ENCODE measurements around the gene LPCAT1.
"Not testable (repeated sequence)": the region's sequence is repeated elsewhere in the genome, so short reads cannot be mapped to it uniquely, and the experiment has no call there.

Gene LPCAT1

DNA sequence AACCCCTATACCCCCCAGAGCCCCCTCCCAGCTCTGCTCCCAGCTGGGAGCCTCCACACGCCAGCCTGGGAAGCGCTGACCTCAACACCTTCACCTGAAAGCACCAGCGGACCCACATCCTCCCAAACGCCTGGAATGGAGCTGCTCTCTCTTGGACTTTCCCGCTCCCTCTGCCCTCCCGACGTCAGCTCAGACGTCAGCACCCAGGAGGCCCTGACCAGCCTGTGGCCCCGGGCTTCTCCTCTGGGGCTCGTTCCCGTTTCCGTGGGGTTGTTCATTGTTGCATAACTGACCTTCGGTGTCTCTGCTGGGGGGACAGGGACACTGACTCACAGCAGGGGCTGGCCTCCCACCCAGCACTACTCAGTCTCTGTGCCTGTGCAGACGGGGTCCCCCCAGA is 43.5 kb downstream of the LPCAT1 start:
- DNase-seq (ENCODE audit: low read depth, low spot score), result no peak

DNA sequence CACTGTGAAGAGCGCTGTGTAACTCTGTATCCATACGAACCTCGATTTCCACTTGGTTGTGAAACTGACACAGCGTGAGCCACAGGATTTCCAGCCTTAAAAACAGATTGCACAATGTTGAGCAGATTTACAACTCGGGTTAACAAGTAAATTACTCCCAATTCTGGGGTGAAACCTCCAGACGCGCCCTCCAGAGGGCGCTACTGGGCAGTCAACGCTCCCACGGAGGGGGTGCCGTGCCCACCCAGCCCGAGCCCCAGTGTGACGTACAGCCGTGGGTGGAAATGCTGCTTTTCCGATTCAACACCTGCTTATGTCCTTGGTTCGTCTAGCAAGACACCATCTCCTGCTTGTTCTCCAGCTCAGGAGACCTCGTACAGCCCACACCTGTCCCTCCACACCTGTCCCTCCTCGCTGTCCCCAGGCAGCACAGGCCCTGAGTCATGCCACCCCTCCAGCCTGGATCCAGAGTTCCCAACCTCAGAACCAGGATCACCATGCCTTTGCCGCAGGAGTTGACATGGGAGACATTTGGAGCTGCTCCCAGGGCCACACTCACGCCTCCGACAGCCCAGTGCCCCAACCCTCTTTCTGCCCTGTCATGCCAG is 44.1 kb downstream of the LPCAT1 start:
- DNase-seq (ENCODE audit: low read depth, low spot score), result no peak

DNA sequence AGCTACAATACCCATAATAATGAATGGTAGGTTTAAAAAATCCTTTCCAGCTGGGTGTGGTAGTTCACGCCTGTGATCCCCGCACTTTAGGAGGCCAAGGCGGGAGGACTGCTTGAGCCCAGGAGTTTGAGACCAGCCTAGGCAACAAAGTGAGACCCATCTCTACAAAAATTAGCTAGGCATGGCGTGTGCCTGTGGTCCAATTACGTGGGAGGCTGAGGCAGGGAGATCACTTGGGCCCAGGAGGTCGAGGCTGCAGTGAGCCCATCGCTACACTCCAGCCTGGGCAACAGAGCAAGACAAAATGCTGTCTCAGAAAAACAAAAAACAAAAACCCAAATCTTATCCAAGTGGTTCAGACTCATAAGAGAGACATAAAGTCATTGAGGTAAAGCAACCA is 44.7 kb downstream of the LPCAT1 start:
- no peak for DNase-seq (ENCODE audit: low read depth, low spot score)

DNA sequence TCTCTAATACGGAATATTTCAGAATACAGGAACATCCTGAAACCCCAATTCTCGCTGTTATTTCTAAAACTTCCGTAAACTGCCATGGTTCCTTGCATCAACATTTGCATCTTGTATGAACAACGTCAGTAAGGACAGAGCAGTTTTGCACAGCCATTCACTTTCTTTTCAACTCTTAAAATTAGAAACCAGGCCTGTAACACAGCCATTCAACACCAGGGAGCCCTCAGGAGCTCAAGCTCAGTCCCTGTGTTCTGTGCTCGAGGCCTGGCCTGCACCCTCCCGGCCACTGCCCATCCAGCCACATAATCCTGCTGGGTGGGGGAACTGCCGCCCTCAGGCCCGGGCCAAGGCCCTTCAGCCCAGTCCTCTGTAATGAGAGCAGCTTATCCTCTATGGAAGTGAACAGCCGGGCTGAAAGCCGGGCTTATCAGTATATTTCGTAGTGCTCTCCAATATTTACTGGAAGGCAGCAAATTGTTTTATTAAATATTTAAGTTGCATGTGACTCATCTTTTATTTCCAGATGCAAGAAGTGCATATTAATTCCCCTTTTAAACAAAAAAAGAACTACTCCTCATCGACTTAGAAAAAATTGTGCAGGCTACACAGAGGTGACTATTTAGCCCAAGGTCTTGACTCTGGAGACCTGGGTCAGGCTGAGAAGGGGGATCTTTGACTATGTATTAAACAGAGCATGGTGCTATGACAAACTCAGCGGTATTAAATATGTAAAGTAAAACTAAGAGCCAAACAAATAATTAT is 45.3 kb downstream of the LPCAT1 start:
- no peak for DNase-seq (ENCODE audit: low read depth, low spot score)

DNA sequence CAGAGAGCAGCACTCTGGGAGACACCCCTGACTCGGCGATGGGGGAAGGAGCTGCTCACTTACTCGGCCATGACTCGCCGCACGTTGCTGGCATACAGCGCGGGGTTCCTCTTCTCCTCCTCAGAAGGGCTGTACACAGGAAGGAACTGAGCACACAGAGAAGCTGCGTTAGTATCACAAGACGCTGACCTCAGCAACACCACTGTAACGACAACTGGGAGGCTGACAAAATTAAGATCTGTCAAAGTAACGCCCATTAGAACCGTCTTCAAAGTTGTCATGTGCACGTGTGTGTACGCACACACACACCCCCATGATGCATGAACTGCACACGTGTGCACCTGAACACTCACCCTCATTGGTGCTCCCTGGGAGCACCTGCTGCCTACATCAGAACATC is 46.4 kb downstream of the LPCAT1 start:
- DNase-seq (ENCODE audit: low read depth, low spot score), result no peak

DNA sequence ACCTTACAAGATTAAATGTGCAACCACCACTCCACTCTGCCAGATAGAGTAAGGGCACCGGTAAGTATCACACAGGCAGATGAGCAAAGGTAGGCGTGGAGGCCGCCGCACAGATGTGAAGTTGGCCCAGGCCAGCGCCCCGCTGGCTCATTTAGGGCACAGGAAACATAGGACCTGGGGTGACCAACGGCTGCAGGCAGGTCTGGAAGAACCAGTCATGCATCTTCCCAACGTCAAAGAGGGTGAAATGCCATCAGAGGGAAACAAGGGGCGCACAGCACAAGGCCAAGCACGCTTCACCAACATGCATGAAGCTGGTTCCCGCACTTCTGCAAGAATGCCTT is 46.8 kb downstream of the LPCAT1 start:
- DNase-seq (ENCODE audit: low read depth, low spot score), result no peak

GRCh38 chr5:1476181-1476966 is 47.4 kb downstream of the LPCAT1 start:
- DNase-seq (ENCODE audit: low read depth, low spot score), result no peak

GRCh38 chr5:1475544-1475900 is 48.2 kb downstream of the LPCAT1 start:
- not testable (repeated sequence) for DNase-seq (ENCODE audit: low read depth, low spot score)

DNA sequence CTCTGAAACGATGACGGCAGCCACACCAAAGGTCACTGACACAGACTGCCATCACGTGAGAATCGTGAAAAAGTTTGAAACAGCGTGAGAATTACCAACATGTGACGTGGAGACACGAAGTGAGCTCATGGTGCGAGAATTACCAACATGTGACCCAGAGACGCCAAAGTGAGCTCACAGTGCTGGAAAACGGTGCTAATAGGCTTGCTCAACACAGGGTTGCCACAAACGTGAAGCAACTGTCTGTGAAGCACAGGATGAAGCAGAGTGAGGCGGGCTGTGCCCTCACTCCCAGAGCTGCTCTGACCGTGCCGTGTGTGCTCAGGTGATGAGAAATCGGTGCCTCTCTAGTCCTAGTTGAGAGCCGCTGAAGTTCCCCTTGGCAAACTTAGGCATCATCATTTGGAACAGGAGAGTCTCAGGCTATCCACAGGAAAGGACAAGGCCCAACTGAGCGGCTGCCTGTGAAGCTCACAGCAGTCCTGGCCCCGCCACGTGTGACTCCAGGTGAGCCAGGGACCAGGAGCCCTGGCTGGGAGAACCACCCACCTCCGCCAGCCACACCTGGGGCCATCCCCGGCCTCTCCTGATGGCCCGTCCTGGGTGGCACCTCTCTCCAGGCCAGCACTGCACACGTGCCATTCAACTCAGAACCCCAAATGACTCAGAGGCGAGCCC is 48.8 kb downstream of the LPCAT1 start:
- DNase-seq (ENCODE audit: low read depth, low spot score), result no peak

GRCh38 chr5:1474183-1474839 is 49.4 kb downstream of the LPCAT1 start:
- DNase-seq (ENCODE audit: low read depth, low spot score), result no peak

- no peak for DNase-seq (ENCODE audit: low read depth, low spot score)
Measured at GRCh38 chr5:1473746-1474145, 50.0 kb downstream of the LPCAT1 start.

- no peak for DNase-seq (ENCODE audit: low read depth, low spot score)
Measured at GRCh38 chr5:1472964-1473628, 50.7 kb downstream of the LPCAT1 start.

GRCh38 chr5:1471997-1472963 is 51.5 kb downstream of the LPCAT1 start:
- DNase-seq (ENCODE audit: low read depth, low spot score), result no peak

- DNase-seq (ENCODE audit: low read depth, low spot score), result no peak
Measured at GRCh38 chr5:1471240-1471853, 52.4 kb downstream of the LPCAT1 start.

- no peak for DNase-seq (ENCODE audit: low read depth, low spot score)
Measured at GRCh38 chr5:1470762-1471211, 53.0 kb downstream of the LPCAT1 start.

- no peak for DNase-seq (ENCODE audit: low read depth, low spot score)
Measured at GRCh38 chr5:1468629-1469527, 54.9 kb downstream of the LPCAT1 start.

- no peak for DNase-seq (ENCODE audit: low read depth, low spot score)
Measured at GRCh38 chr5:1468247-1468612, 55.5 kb downstream of the LPCAT1 start.
